T-helper 1 cell treated with Interleukin-12 subunit alpha and Interleukin-12 subunit beta and Interleukin-4 antibody, amounts not matched to agents 30 μg/mL and 1 μg/mL, for 36 hours (primary cell): ENCODE results near the gene ABI3.
A peak's percentile ranks its signal among the peaks of the same experiment; 100 is the strongest.
"Not testable (repeated sequence)": the region's sequence is repeated elsewhere in the genome, so short reads cannot be mapped to it uniquely, and the experiment has no call there.

Experiments used
- H3K27ac Mint-ChIP-seq: one replicate; pipeline ENCODE4 v1.8.0; 2021; ENCODE audit warnings: mild to moderate bottlenecking, mixed read lengths
- H3K27me3 Mint-ChIP-seq: one replicate; pipeline ENCODE4 v1.8.0; 2021; ENCODE audit warnings: low read depth, mixed read lengths
- H3K36me3 Mint-ChIP-seq: one replicate; pipeline ENCODE4 v1.8.0; 2021; ENCODE audit warnings: low read depth, mixed read lengths
- H3K4me1 Mint-ChIP-seq: one replicate; pipeline ENCODE4 v1.8.0; 2021; ENCODE audit warnings: low read depth, mixed read lengths
- H3K4me3 Mint-ChIP-seq: one replicate; pipeline ENCODE4 v1.8.0; 2021; ENCODE audit warnings: mild to moderate bottlenecking, moderate library complexity, mixed read lengths
- H3K9me3 Mint-ChIP-seq: one replicate; pipeline ENCODE4 v1.8.0; 2021; ENCODE audit warnings: mixed read lengths

Gene ABI3, protein sequence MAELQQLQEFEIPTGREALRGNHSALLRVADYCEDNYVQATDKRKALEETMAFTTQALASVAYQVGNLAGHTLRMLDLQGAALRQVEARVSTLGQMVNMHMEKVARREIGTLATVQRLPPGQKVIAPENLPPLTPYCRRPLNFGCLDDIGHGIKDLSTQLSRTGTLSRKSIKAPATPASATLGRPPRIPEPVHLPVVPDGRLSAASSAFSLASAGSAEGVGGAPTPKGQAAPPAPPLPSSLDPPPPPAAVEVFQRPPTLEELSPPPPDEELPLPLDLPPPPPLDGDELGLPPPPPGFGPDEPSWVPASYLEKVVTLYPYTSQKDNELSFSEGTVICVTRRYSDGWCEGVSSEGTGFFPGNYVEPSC

DNA sequence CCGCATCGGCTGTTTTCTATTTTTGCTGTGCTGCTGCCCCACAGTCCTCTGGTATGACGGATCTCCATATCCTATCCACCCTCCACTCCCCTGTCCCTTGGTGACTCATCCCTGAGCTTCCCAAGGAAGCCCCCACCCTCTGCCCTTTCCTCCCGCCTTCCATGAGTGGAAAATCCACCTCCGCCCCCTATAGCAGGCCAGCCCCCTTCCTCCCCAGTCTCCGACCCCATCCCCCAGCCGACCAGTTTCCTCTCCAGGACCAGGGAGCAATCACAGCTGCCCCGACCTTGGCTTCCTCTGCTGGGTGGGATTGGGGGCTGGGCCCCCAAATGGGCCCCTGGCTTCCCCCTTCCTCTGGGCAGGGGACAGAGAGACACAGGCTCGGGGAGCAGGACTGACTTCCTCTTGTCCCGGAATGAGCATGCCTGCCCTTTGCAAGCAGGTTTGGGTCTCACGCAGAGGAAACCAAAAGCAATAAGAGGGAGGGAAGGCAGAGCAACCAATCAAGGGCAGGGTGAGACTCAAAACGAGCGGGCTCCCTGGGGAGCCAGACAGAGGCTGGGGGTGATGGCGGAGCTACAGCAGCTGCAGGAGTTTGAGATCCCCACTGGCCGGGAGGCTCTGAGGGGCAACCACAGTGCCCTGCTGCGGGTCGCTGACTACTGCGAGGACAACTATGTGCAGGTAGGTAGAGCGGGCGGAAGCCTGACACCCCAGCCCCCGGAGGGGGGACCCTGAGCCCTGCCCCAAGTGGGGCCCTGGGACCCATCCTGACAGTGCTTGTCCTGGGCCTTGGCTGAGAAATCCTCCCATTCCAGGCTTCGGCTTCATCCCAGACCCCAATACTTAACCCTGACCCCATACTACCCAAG is at the start of gene ABI3, which contains the start of gene GNGT2:
Gene ABI3, plus strand, starts transcription at position 550 of the 872 bp plus-strand sequence. Its CDS starts 18 bp downstream, at position 568.
Gene GNGT2, minus strand, starts transcription at position 417 of the 872 bp plus-strand sequence. CDS start 3,152 bp downstream, outside the sequence.
- H3K4me3 Mint-ChIP-seq: peak within 1 kb of the TSS; percentile 96
- peaks cover 42% of the 10 kb centered on the region for H3K36me3 Mint-ChIP-seq
- no peaks in the 10 kb centered on the region for H3K27me3 Mint-ChIP-seq
- H3K27ac Mint-ChIP-seq: peak within 1 kb of the TSS; percentile 88
- H3K9me3 Mint-ChIP-seq: no peaks in the 10 kb centered on the region
- peaks cover 56% of the 10 kb centered on the region for H3K4me1 Mint-ChIP-seq

DNA sequence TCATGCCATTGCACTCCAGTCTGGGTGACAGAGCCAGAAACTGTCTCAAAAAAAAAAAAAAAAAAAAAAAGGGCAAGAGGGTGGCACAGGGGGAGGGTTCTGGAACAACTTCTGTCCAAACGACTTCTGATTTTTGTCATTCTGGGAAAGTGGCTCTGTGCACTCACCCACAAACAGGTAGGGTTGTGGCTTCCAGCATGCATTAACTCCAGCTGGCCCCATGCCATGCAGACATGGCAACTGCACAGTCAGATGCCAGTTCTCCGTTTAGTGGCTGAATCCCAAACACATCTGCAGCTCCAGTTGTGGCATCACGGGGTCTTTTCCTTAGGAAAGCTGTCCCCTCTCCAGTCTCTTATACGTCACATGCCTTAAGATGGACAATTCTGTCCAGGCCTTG is 47.6 kb upstream of the ABI3 start:
- Mint-ChIP-seq H3K9me3 (no peaks in the 10 kb centered on the region), H3K4me1 (no peaks in the 10 kb centered on the region), H3K27me3 (peaks cover 48% of the 10 kb centered on the region), H3K27ac (no peak overlapping the region), H3K4me3 (no peak overlapping the region), H3K36me3 (no peaks in the 10 kb centered on the region)

DNA sequence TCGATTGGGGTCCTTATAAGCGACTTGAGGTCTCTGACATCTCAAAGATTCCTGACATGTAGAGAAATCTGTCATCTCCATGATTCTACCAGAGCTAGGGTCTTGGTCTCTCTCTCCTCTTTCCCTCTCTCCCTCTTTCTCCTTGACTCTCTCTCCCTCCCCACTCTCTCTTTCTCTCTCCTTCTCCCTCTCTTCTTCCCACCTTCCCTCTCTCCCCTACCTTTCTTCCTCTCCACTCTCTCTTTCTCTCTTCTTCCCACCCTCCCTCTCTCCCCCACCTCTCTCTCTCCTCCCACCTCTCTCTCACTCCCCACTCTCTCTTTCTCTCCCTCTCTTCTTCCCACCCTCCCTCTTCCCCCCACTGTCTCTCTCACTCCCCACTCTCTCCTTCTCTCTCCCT is 45.4 kb upstream of the ABI3 start:
- Mint-ChIP-seq H3K27me3 (peaks cover 47% of the 10 kb centered on the region), H3K4me1 (no peaks in the 10 kb centered on the region), H3K9me3 (no peaks in the 10 kb centered on the region), H3K27ac (no peak overlapping the region), H3K4me3 (no peak overlapping the region), H3K36me3 (no peaks in the 10 kb centered on the region)

DNA sequence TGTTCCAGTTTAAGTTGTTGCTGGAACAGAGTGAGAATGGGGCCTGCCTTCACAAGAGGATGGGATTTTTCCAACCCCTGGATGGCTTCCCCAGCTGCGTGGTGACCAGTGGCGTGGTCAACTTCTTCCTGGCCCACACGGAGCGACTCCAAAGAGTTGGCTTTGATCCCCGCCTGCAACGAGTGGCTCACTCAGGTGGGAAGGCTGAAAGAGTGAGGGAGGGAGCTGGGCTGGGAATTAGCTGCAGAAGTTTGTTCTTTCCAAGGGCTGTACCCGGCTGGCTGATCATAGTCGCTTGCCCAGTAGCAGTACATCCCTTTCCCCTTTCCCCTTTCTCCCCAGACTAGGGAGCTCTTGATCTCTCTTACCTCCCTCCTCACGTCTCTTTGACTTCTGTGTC is 41.8 kb upstream of the ABI3 start:
- peaks cover 54% of the 10 kb centered on the region for H3K27me3 Mint-ChIP-seq
- no peaks in the 10 kb centered on the region for H3K36me3 Mint-ChIP-seq
- no peak overlapping the region for H3K27ac Mint-ChIP-seq
- no peak overlapping the region for H3K4me3 Mint-ChIP-seq
- peaks cover 1% of the 10 kb centered on the region for H3K9me3 Mint-ChIP-seq
- no peaks in the 10 kb centered on the region for H3K4me1 Mint-ChIP-seq

DNA sequence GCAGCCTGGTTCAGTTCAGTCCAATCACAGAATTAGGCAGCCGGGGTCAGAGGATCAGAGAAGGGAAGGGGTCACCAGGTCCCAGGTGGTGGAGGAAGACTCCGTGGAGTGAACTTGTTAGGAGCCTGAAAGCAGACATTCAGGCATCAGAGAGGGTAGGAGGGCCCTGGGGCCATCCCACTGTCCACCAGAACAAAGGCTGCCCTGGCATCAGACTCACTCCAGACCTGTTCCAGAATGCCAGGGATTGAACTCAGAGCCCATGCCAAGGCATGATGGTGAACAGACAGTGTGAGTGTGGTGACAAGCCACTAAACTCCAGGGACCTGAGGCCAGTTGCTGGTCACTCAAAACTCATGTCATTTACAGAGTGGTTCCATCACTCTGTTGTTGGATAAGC is 40.3 kb upstream of the ABI3 start:
- peaks cover 15% of the 10 kb centered on the region for H3K9me3 Mint-ChIP-seq
- H3K36me3 Mint-ChIP-seq: no peaks in the 10 kb centered on the region
- no peaks in the 10 kb centered on the region for H3K4me1 Mint-ChIP-seq
- H3K27ac Mint-ChIP-seq: no peak overlapping the region
- H3K4me3 Mint-ChIP-seq: no peak overlapping the region
- H3K27me3 Mint-ChIP-seq: peaks cover 59% of the 10 kb centered on the region

DNA sequence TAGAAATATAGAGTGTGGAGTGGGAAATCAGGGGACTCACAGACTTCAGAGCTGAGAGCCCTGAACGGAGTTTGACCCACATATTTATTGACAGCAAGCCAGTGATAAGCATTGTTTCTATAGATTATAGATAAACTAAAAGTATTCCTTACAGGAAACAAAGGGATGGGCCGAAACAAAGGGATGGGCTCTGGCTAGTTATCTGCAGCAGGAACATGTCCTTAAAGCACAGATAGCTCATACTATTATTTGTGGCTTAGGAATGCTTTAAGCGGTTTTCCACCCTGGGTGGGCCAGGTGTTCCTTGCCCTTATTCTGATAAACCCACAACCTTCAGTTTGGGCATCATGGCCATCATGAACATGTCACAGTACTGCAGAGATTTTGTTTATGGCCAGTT is 39.8 kb upstream of the ABI3 start:
- H3K4me1 Mint-ChIP-seq, H3K36me3 Mint-ChIP-seq, H3K4me3 Mint-ChIP-seq, H3K27ac Mint-ChIP-seq: not testable (repeated sequence)
- peaks cover 20% of the 10 kb centered on the region for H3K9me3 Mint-ChIP-seq
- H3K27me3 Mint-ChIP-seq: peaks cover 56% of the 10 kb centered on the region

DNA sequence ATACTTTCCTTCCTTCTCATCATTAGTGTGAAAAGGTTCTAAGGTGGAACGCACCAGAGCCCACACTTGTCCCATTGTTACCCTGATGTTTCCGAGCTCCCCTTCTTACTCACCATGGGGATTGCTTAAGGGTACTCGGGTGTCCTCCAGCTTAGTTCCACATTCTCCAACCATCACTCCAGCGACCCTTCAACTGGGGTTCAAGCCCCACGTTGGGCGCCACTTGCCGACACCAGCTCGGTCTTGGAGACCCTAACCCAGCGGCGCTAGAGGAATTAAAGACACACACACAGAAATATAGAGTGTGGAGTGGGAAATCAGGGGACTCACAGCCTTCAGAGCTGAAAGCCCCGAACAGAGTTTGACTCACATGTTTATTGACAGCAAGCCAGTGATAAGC is 34.5 kb upstream of the ABI3 start:
- Mint-ChIP-seq H3K27me3 (peaks cover 21% of the 10 kb centered on the region), H3K9me3 (peaks cover 37% of the 10 kb centered on the region), H3K27ac (peak overlapping the region; percentile 41)
- not testable (repeated sequence) for H3K36me3 Mint-ChIP-seq, H3K4me3 Mint-ChIP-seq, H3K4me1 Mint-ChIP-seq

DNA sequence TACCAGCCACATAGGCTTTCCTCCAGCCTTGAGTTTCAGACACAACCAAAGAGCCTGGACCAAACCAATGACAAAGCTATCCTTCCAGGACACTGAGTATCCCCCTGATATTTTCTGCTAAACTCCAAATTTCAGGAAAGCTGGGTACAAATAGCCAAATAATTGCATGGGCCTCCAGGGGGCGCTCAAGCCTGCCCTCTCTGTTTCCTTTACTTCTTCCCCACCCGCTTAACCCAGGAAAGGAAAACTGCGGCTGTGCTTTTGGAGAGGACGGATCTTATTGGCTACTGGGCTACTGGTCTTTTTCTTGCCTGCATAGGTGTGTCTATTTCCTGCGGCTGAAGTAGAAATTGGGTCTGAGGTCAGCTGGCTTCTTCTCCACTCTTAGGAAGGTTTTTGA is 30.2 kb upstream of the ABI3 start:
- H3K4me3 Mint-ChIP-seq: no peak overlapping the region
- no peak overlapping the region for H3K27ac Mint-ChIP-seq
- peaks cover 5% of the 10 kb centered on the region for H3K36me3 Mint-ChIP-seq
- peaks cover 4% of the 10 kb centered on the region for H3K4me1 Mint-ChIP-seq
- H3K27me3 Mint-ChIP-seq: peaks cover 4% of the 10 kb centered on the region
- peaks cover 38% of the 10 kb centered on the region for H3K9me3 Mint-ChIP-seq

DNA sequence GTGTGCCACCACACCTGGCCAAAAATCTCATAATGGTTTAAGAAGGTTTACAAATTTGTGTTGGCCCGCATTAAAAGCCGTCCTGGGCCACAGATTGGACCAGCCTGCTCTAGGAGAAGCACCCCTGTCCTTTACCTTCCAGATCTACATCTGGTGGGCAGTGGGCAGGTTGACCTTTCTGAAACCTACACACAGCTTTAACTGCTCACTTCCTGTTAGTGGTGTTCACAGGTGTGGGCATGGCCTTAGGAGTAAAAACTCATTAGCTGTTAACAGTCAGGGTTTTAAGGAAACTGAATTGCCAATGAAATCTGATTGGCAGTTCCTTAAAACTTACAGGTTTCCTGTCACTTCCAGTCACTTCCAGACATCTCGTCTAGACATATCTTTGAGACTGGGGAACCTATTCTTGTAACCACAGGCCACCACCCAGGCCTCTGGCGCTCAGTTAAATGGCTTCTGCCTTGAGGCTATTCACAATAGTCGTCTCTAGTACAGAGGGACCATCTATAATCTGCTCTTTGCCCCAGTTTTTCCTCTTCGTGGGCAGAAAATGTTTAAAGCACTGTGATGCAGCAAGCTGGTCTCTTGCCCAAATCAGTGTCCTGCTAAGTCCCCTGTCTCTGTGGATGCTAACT is 29.4 kb upstream of the ABI3 start:
- no peak overlapping the region for H3K4me3 Mint-ChIP-seq
- peaks cover 4% of the 10 kb centered on the region for H3K27me3 Mint-ChIP-seq
- peaks cover 4% of the 10 kb centered on the region for H3K4me1 Mint-ChIP-seq
- no peak overlapping the region for H3K27ac Mint-ChIP-seq
- H3K36me3 Mint-ChIP-seq: peaks cover 2% of the 10 kb centered on the region
- H3K9me3 Mint-ChIP-seq: peaks cover 37% of the 10 kb centered on the region

DNA sequence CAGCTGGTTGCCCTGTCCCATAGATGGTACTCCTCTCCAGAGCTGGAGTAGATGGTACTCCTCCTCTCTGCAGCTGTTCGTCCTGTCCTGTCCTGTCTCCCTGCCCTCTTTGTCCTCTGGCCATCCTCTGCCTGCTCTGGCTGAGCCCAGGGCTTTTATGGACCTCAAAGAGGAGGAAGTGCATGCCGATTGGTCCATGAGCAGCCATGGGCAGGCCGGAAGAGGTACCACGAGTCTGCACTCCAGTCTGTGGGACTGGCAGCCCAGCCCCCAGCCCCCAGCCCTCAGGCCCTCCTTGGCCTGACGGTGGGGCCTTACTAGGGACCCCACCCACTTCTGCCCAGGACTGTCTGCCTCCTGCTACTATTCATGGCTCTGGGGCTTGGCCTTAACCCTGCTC is 27.2 kb upstream of the ABI3 start:
- Mint-ChIP-seq H3K36me3 (peaks cover 2% of the 10 kb centered on the region), H3K4me3 (no peak overlapping the region), H3K27me3 (peaks cover 4% of the 10 kb centered on the region), H3K9me3 (peaks cover 27% of the 10 kb centered on the region), H3K27ac (no peak overlapping the region), H3K4me1 (peaks cover 4% of the 10 kb centered on the region)

DNA sequence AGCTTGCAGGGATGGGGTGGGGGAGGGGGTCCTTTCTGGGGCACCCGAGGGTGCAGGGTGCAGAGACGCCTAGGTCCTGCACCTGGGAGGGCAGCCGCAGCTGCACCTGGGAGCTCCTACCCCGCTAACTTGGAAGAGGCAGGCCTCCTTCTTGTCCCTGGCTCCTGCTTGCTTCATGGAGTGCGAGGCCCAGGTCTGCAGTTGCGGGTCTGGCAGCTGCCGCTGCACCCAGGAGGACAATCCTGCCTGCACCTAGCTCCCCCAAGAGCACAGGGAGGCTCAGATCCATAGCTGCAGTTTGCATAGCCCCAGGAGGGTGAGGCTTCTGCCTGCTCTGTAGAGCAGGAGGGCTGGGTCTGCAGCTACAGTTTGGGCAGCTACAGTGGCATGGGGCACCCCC is 26.7 kb upstream of the ABI3 start:
- peaks cover 4% of the 10 kb centered on the region for H3K4me1 Mint-ChIP-seq
- H3K36me3 Mint-ChIP-seq: peaks cover 2% of the 10 kb centered on the region
- peaks cover 27% of the 10 kb centered on the region for H3K9me3 Mint-ChIP-seq
- peaks cover 4% of the 10 kb centered on the region for H3K27me3 Mint-ChIP-seq
- no peak overlapping the region for H3K27ac Mint-ChIP-seq
- no peak overlapping the region for H3K4me3 Mint-ChIP-seq

DNA sequence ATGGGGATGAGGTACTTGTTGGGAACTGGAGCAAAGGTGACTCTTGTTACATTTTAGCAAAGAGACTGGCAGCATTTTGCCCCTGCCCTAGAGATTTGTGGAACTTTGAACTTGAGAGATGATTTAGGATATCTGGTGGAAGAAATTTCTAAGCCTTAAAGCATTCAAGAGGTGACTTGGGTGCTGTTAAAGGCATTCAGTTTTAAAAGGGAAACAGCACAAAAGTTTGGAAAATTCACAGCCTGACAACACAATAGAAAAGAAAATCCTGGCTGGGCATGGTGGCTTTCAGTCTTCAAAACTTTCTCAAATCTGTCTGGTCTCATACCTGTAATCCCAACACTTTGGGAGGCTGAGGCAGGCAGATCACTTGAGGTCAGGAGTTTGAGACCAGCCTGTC is 26.0 kb upstream of the ABI3 start:
- not testable (repeated sequence) for H3K36me3 Mint-ChIP-seq, H3K4me1 Mint-ChIP-seq, H3K27me3 Mint-ChIP-seq, H3K4me3 Mint-ChIP-seq, H3K27ac Mint-ChIP-seq
- peaks cover 27% of the 10 kb centered on the region for H3K9me3 Mint-ChIP-seq

DNA sequence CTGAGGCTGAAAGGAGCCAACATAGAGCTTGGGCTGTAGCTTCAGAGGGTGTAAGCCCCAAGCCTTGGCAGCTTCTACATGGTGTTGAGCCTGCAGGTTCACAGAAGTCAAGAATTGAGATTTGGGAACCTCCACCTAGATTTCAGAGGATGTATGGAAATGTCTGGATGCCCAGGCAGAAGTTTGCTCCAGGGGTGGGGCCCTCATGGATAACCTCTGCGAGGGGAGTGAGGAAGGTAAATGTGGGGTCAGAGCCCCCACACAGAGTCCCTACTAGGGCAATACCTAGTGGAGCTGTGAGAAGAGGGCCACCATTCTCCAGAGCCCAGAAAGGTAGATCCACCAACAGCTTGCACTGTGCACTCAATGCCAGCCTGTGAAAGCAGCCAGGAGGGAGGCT is 25.1 kb upstream of the ABI3 start:
- not testable (repeated sequence) for H3K36me3 Mint-ChIP-seq, H3K27me3 Mint-ChIP-seq, H3K4me1 Mint-ChIP-seq, H3K4me3 Mint-ChIP-seq, H3K27ac Mint-ChIP-seq
- H3K9me3 Mint-ChIP-seq: peaks cover 27% of the 10 kb centered on the region

DNA sequence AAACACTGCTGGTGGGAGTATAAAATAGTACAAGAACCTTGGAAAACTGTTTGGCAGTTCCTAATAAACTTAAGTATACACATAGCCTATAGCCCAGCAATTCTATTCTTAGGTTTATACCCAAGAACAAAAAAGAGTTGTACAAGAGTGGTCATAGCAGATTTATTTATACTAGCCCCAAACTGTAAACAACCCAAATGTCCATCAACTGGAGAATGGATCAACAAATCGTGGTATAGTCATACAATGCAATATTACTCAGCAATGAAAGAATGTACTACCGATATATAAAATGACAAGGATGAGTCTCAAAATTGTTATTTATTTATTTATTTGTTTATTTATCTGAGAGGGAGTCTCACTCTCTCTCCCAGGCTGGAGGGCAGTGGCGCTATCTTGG is 23.2 kb upstream of the ABI3 start:
- H3K36me3 Mint-ChIP-seq: peaks cover 2% of the 10 kb centered on the region
- no peak overlapping the region for H3K27ac Mint-ChIP-seq
- peaks cover 27% of the 10 kb centered on the region for H3K9me3 Mint-ChIP-seq
- peaks cover 10% of the 10 kb centered on the region for H3K4me1 Mint-ChIP-seq
- peaks cover 4% of the 10 kb centered on the region for H3K27me3 Mint-ChIP-seq
- H3K4me3 Mint-ChIP-seq: no peak overlapping the region
